ENCODE data around the gene RAB3GAP1. TPM values are rescaled to one million over a fixed set of nuclear protein-coding genes. Genes with fewer than 3 reads are reported as not detected.

RAB3GAP1 gene
- total RNA-seq, 1 experiment from 2014 or later, result 35.8 TPM

DNA sequence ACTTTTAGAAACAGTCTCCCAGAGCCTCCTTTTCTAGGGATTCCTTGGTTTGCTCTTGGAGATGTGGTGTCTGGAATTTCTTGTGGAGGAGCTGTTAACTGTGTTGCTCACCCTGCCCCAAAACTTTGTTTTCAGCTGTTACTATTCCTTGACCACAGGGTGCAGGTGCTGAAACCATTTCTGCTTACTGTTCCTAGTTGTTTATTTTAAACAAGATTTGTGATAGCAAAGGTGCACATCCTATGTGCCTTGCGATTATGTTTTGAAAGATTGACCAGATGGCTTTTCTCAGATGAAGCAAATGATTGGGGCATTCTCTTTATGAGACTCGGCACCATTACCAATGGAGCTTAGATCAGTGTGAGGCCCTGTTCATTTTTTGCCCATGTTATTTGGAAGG, 111.2 kb downstream of the RAB3GAP1 start:
- no peak overlapping the region for H3K9ac ChIP-seq (ENCODE audit: low read length)
- peaks cover 25% of the 10 kb centered on the region for H3K36me3 ChIP-seq (ENCODE audit: low read depth, low read length)
- H4K20me1 ChIP-seq (ENCODE audit: low read length), result no peaks in the 10 kb centered on the region
- no TSS peak for BruUV-seq (replicated peaks)
- H2AFZ ChIP-seq (ENCODE audit: low read length), result no peak overlapping the region
- H3K27me3 ChIP-seq (ENCODE audit: low read length), result no peaks in the 10 kb centered on the region
- H3K27ac ChIP-seq (ENCODE audit: low read length), result peak overlapping the region; percentile 83
- peaks cover 36% of the 10 kb centered on the region for H3K4me1 ChIP-seq (ENCODE audit: insufficient read depth, low read length)
- POLR2A ChIA-PET (ENCODE audit: unreplicated experiment), result no interaction called here
- TF ChIP-seq EZH2phosphoT487 (IDR thresholded peaks at IDR 0.05; ENCODE audit: borderline replicate concordance, low read length), result no peak
- TF ChIP-seq, protein P1, sequence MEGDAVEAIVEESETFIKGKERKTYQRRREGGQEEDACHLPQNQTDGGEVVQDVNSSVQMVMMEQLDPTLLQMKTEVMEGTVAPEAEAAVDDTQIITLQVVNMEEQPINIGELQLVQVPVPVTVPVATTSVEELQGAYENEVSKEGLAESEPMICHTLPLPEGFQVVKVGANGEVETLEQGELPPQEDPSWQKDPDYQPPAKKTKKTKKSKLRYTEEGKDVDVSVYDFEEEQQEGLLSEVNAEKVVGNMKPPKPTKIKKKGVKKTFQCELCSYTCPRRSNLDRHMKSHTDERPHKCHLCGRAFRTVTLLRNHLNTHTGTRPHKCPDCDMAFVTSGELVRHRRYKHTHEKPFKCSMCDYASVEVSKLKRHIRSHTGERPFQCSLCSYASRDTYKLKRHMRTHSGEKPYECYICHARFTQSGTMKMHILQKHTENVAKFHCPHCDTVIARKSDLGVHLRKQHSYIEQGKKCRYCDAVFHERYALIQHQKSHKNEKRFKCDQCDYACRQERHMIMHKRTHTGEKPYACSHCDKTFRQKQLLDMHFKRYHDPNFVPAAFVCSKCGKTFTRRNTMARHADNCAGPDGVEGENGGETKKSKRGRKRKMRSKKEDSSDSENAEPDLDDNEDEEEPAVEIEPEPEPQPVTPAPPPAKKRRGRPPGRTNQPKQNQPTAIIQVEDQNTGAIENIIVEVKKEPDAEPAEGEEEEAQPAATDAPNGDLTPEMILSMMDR (conservative IDR thresholded peaks at IDR 0.05; ENCODE audit: low read depth, low read length), result no peak
- no peaks in the 10 kb centered on the region for H3K9me3 ChIP-seq (ENCODE audit: low read length)
- no peaks in the 10 kb centered on the region for H3K9me2 ChIP-seq (replicated peaks; ENCODE audit: low read length)
- H3K4me3 ChIP-seq (ENCODE audit: low read length), result peak overlapping the region; percentile 59; the same call in 1 of the 2 replicates
- no peaks in the 10 kb centered on the region for H3K79me2 ChIP-seq (ENCODE audit: low read length)
- DNase-seq, result no peak
- intact Hi-C loops (cut with micrococcal nuclease), result loop anchor here (2.0 to 5.0 kb wide), 2 partner anchors 71 to 161 kb away; no protein-coding TSS in a partner anchor
- H3K4me2 ChIP-seq (ENCODE audit: low read length), result peak overlapping the region; percentile 83
- peaks cover 5% of the 10 kb centered on the region for H3F3A ChIP-seq (ENCODE audit: low read length, unreplicated experiment)
- ATAC-seq, result no peak
- CTCF ChIA-PET, result no interaction called here

DNA sequence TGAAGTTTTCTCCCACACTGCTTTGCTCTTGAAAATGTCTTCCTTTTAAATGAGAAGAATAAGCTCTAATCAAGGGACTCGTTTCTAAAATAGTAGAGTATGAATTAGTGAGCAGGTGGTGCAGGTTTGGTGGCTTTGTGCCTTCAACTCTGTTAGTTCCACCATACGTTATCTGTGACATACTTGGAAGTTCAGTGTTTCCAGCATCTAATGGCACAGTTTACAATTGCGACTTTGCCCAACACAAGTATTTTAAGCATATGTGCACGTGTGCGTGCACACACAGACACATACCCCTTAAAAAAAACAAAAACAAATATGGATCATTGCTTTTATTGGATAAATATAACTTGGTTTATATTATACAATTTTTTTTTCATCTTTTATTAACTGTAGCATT, 111.8 kb downstream of the RAB3GAP1 start:
- no peak for DNase-seq

DNA sequence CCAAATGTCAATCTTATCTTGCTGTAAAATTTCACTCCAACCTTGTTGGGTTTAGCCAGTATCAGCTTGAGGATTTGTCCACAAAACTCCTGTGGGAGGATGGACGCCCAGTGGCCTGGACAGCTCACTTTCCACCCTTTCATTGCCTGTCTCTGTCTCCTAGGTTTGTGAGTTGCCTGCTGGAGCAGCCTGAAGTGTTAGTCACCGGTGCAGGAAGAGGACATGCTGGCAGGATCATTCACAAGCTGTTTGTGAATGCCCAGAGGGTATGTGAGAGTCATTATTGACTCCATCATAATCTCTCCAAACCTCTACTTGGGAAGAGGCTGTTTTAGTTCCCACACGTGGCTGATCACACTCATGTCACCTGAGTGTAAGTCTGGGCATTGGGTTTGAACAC, 112.3 kb downstream of the RAB3GAP1 start:
- H4K20me1 ChIP-seq (ENCODE audit: low read length), result no peaks in the 10 kb centered on the region
- TF ChIP-seq EZH2 (IDR thresholded peaks at IDR 0.05; ENCODE audit: low read length, unreplicated experiment), result no peak
- no peak for TF ChIP-seq EZH2phosphoT487 (IDR thresholded peaks at IDR 0.05; ENCODE audit: borderline replicate concordance, low read length)
- TF ChIP-seq, protein P1 (conservative IDR thresholded peaks at IDR 0.05; ENCODE audit: low read depth, low read length), result no peak
- peaks cover 5% of the 10 kb centered on the region for H3F3A ChIP-seq (ENCODE audit: low read length, unreplicated experiment)
- ChIA-PET POLR2A (ENCODE audit: unreplicated experiment) (interaction anchor here (0.6 to 0.7 kb wide), 2 partner anchors 62 to 119 kb away, joined by 3 read pairs; no protein-coding TSS in a partner anchor), CTCF (interaction anchor here (0.7 kb wide), 1 partner anchor 175 kb away, joined by 3 read pairs; no protein-coding TSS in a partner anchor)
- peak overlapping the region; percentile 88 for H3K27ac ChIP-seq (ENCODE audit: low read length)
- ATAC-seq (peak; percentile 97), DNase-seq (peak; percentile 96)
- no peak overlapping the region for H2AFZ ChIP-seq (ENCODE audit: low read length)
- peak overlapping the region; percentile 32 for H3K9ac ChIP-seq (ENCODE audit: low read length)
- no peaks in the 10 kb centered on the region for H3K27me3 ChIP-seq (ENCODE audit: low read length)
- no peaks in the 10 kb centered on the region for H3K9me2 ChIP-seq (replicated peaks; ENCODE audit: low read length)
- intact Hi-C loops (cut with micrococcal nuclease), result loop anchor here (1.0 to 5.0 kb wide), 3 partner anchors 39 to 162 kb away; no protein-coding TSS in a partner anchor
- no peaks in the 10 kb centered on the region for H3K9me3 ChIP-seq (ENCODE audit: low read length)
- no peaks in the 10 kb centered on the region for H3K79me2 ChIP-seq (ENCODE audit: low read length)
- peaks cover 36% of the 10 kb centered on the region for H3K4me1 ChIP-seq (ENCODE audit: insufficient read depth, low read length)
- H3K4me3 ChIP-seq (ENCODE audit: low read length), result no peak overlapping the region
- BruUV-seq (replicated peaks), result no TSS peak
- peaks cover 32% of the 10 kb centered on the region for H3K36me3 ChIP-seq (ENCODE audit: low read depth, low read length)
- peak overlapping the region; percentile 15; the same call in 1 of the 2 replicates for H3K4me2 ChIP-seq (ENCODE audit: low read length)

More for the DNA sequence above, 111.8 kb downstream of the RAB3GAP1 start:
- no peak overlapping the region for H3K4me2 ChIP-seq (ENCODE audit: low read length)
- no peak for TF ChIP-seq EZH2phosphoT487 (IDR thresholded peaks at IDR 0.05; ENCODE audit: borderline replicate concordance, low read length)
- TF ChIP-seq, protein P1 (conservative IDR thresholded peaks at IDR 0.05; ENCODE audit: low read depth, low read length), result no peak
- no peak overlapping the region for H2AFZ ChIP-seq (ENCODE audit: low read length)
- peaks cover 5% of the 10 kb centered on the region for H3F3A ChIP-seq (ENCODE audit: low read length, unreplicated experiment)
- H3K36me3 ChIP-seq (ENCODE audit: low read depth, low read length), result peaks cover 27% of the 10 kb centered on the region
- ChIA-PET CTCF (interaction anchor here (0.7 kb wide), 1 partner anchor 175 kb away, joined by 3 read pairs; no protein-coding TSS in a partner anchor), POLR2A (ENCODE audit: unreplicated experiment) (interaction anchor here (0.6 to 0.7 kb wide), 2 partner anchors 63 to 120 kb away, joined by 3 read pairs; no protein-coding TSS in a partner anchor)
- H3K9me2 ChIP-seq (replicated peaks; ENCODE audit: low read length), result no peaks in the 10 kb centered on the region
- peak overlapping the region; percentile 83 for H3K27ac ChIP-seq (ENCODE audit: low read length)
- no peak overlapping the region for H3K4me3 ChIP-seq (ENCODE audit: low read length)
- H3K27me3 ChIP-seq (ENCODE audit: low read length), result no peaks in the 10 kb centered on the region
- peaks cover 36% of the 10 kb centered on the region for H3K4me1 ChIP-seq (ENCODE audit: insufficient read depth, low read length)
- no peak overlapping the region for H3K9ac ChIP-seq (ENCODE audit: low read length)
- H4K20me1 ChIP-seq (ENCODE audit: low read length), result no peaks in the 10 kb centered on the region
- intact Hi-C loops (cut with micrococcal nuclease), result loop anchor here (1.0 to 5.0 kb wide), 4 partner anchors 39 to 162 kb away; no protein-coding TSS in a partner anchor
- H3K79me2 ChIP-seq (ENCODE audit: low read length), result no peaks in the 10 kb centered on the region
- no peak for ATAC-seq
- BruUV-seq (replicated peaks), result no TSS peak
- H3K9me3 ChIP-seq (ENCODE audit: low read length), result no peaks in the 10 kb centered on the region
